Mammary epithelial cell (primary cell): ENCODE results near the gene MYO3A.

Experiments
- CTCF ChIP-seq, 2 donors: IDR thresholded peaks in 1 of 2; conservative IDR thresholded peaks in 1 of 2; 2 replicates each; pipeline ENCODE4 v1.5.1; 2011 to 2012; ENCODE audit warnings: inconsistent platforms in 2 of 2, low read length in 2 of 2, mild to moderate bottlenecking in 2 of 2, control low read depth in 1 of 2, low read depth in 1 of 2; ENCODE audit not compliant: insufficient read depth in 1 of 2; ENCODE audit errors: extremely low read depth in 1 of 2
- EZH2 ChIP-seq: IDR thresholded peaks from 2 replicates; pipeline ENCODE4 v1.6.1; 2012; ENCODE audit warnings: low read length, inconsistent platforms, borderline replicate concordance

DNA sequence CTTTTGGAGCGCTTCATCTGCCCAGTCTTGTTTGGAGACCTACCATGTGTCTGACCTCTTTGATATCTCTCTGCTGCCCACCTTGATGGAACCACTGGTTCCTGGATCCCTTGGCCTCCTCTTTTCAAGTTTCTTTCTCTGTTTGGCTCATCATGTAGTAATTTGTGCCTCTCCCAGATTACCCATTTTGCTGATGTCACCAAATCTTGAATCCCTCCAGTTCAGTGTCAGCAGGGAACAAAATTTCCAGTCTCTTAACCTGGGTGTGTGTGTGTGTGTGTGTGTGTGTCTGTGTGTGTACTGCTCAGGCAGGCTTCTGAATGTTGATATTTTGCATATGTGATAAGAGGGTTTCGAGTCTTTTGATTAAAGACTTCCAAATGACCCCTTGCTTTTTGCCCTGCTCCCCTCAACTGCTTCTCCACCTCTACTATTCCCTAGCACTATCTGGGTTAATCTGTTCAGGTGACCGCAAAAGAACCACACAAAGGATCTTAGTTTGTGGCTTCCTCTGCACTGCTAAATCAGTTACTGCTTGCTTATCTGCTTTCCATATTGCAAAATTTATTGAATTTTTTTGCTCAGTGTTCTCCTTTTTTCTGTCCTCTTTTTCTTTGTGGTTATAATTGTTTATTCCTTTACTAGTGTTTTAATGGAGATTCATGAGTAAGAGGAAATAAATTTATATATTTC, 25.7 kb downstream of the MYO3A start:
- no peak for TF ChIP-seq CTCF (conservative IDR thresholded peaks at IDR 0.05 in 1 of 2, IDR thresholded peaks at IDR 0.05 in 1 of 2; ENCODE audit: extremely low read depth in 1 of 2, insufficient read depth in 1 of 2, low read depth in 1 of 2, low read length in 2 of 2)
- TF ChIP-seq EZH2, result no peak
